ENCODE results near the gene GNPAT.

GNPAT gene

GRCh38 chr1:231286603-231287002 is 45.6 kb downstream of the GNPAT start:
- no peak for TF ChIP-seq CTCF (IDR thresholded peaks at IDR 0.05; ENCODE audit: low read depth, low read length, missing control alignments)
- no peak for DNase-seq (ENCODE audit: low read depth)

GRCh38 chr1:231295938-231296337 is 54.9 kb downstream of the GNPAT start:
- no peak overlapping the region for H3K4me3 ChIP-seq (ENCODE audit: low read depth, low read length)
- DNase-seq (ENCODE audit: low read depth) = no peak
- TF ChIP-seq CTCF (IDR thresholded peaks at IDR 0.05; ENCODE audit: low read depth, low read length, missing control alignments) = no peak

More at GRCh38 chr1:231286603-231287002, 45.6 kb downstream of the GNPAT start:
- H3K4me3 ChIP-seq (ENCODE audit: low read depth, low read length) = no peak overlapping the region

GRCh38 chr1:231301990-231302389 is 61.0 kb downstream of the GNPAT start:
- TF ChIP-seq CTCF (IDR thresholded peaks at IDR 0.05; ENCODE audit: low read depth, low read length, missing control alignments) = no peak

GRCh38 chr1:231310391-231310934 is 69.5 kb downstream of the GNPAT start:
- H3K4me3 ChIP-seq (ENCODE audit: low read depth, low read length) = no peak overlapping the region
- TF ChIP-seq CTCF (IDR thresholded peaks at IDR 0.05; ENCODE audit: low read depth, low read length, missing control alignments) = no peak
- no peak for DNase-seq (ENCODE audit: low read depth)

More at GRCh38 chr1:231301990-231302389, 61.0 kb downstream of the GNPAT start:
- H3K4me3 ChIP-seq (ENCODE audit: low read depth, low read length) = no peak overlapping the region
- no peak for DNase-seq (ENCODE audit: low read depth)

GRCh38 chr1:231311720-231312431 is 70.9 kb downstream of the GNPAT start:
- no peak for DNase-seq (ENCODE audit: low read depth)
- no peak for TF ChIP-seq CTCF (IDR thresholded peaks at IDR 0.05; ENCODE audit: low read depth, low read length, missing control alignments)
- H3K4me3 ChIP-seq (ENCODE audit: low read depth, low read length) = no peak overlapping the region

DNA sequence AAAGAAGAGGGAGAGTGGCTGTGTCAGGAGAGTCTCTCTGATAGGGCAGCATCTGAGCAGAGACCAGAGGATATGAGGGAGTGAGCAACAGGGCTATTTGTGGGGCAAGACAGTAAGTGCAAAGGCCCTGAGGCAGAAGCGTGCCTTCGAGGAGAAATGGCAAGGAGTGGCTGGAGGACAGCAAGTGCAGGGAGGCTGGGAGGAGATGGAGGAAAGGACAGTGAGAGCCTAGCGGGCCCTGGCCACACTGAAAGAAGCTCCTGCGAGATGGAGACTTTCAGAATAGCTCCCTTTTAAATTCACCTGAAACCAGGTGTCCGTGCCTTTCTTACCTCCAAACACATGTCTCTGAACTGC is 71.4 kb downstream of the GNPAT start:
- H3K4me3 ChIP-seq (ENCODE audit: low read depth, low read length) = no peak overlapping the region
- no peak for TF ChIP-seq CTCF (IDR thresholded peaks at IDR 0.05; ENCODE audit: low read depth, low read length, missing control alignments)
- no peak for DNase-seq (ENCODE audit: low read depth)

DNA sequence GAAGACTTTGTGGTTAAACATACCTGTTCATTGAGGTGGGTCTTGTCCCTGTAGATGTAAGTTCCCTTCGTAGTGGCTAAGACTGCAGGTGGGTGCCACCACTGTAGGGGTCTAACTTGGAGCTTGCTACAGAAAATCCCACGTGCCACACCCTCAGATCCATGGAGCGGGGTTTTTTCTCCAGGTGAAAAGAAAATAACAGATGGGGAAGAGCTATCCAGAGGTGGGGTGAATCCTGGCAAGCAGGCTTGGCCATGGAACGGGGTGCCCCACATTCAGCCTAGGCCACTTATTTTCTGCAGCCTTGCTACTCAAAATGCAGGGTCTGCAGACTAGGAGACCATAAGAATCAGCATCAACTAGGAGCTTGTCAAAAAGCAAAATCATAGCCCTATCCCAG is 72.6 kb downstream of the GNPAT start:
- no peak overlapping the region for H3K4me3 ChIP-seq (ENCODE audit: low read depth, low read length)
- TF ChIP-seq CTCF (IDR thresholded peaks at IDR 0.05; ENCODE audit: low read depth, low read length, missing control alignments) = no peak
- DNase-seq (ENCODE audit: low read depth) = no peak
